Suprapubic skin (tissue), 4 donors: ENCODE results near the gene ULBP3. TPM values are rescaled to one million over a fixed set of nuclear protein-coding genes. Genes with fewer than 3 reads are reported as not detected.
A peak's percentile ranks its signal among the peaks of the same experiment; 100 is the strongest.
"Not testable (repeated sequence)": the region's sequence is repeated elsewhere in the genome, so short reads cannot be mapped to it uniquely, and the experiment has no call there.

Experiments
- DNase-seq, 2 donors: peaks; one replicate each; pipeline ENCODE4 v3.0.0-alpha.2; 2019; ENCODE audit warnings: low spot score in 2 of 2
- H3K27ac ChIP-seq: fragments of 200-600 bp; sonication (generic); one replicate; pipeline ENCODE4 v1.5.1; 2019
- H3K27me3 ChIP-seq: fragments of 200-600 bp; sonication (generic); one replicate; pipeline ENCODE4 v1.5.1; 2019
- H3K36me3 ChIP-seq: fragments of 200-600 bp; sonication (generic); one replicate; pipeline ENCODE4 v1.5.1; 2019
- H3K4me1 ChIP-seq: fragments of 200-600 bp; sonication (generic); one replicate; pipeline ENCODE4 v1.5.1; 2019
- H3K4me3 ChIP-seq: fragments of 200-600 bp; sonication (generic); one replicate; pipeline ENCODE4 v1.5.1; 2019; ENCODE audit warnings: mild to moderate bottlenecking
- H3K9me3 ChIP-seq: fragments of 200-600 bp; sonication (generic); one replicate; pipeline ENCODE4 v1.5.1; 2019
- EP300 ChIP-seq: sonication (generic); formaldehyde crosslinking; IDR thresholded peaks from one replicate; pipeline ENCODE4 v1.6.1; 2017; ENCODE audit warnings: antibody characterized with exemption
- POLR2A ChIP-seq, 2 donors: fragments of 450-650 bp; IDR thresholded peaks; one replicate each; pipeline ENCODE4 v1.6.1; 2017; ENCODE audit warnings: antibody characterized with exemption in 2 of 2, mild to moderate bottlenecking in 2 of 2, moderate library complexity in 2 of 2
- POLR2AphosphoS5 ChIP-seq, 3 donors: sonication (generic); formaldehyde crosslinking; IDR thresholded peaks; one replicate each; pipeline ENCODE4 v1.6.1; 2017; ENCODE audit warnings: antibody characterized with exemption in 3 of 3
- WGBS: methylation state at CpG from one replicate; pipeline ENCODE4 v1.1.5; 2018; 5-methylcytosine and 5-hydroxymethylcytosine counted together
- total RNA-seq, 4 donors: library from RNA; depleted of rRNA; stranded (reverse); fragments of >200 nt; gene quantifications; one replicate each; pipeline ENCODE4 v1.1.0, GENCODE V29; 2016
- TF ChIP-seq, protein P1 (sequence below), 2 donors: fragments of 200-600 bp in 1 of 2; fragments of 450-650 bp in 1 of 2; sonication (generic) in 1 of 2; IDR thresholded peaks; one replicate each; pipeline ENCODE4 v1.5.1; 2016 to 2019; ENCODE audit warnings: antibody characterized with exemption in 2 of 2, mild to moderate bottlenecking in 1 of 2, moderate library complexity in 1 of 2

ULBP3 gene
- total RNA-seq, 4 donors from 2014 or later: 0.78 to 2.1 TPM; not detected in 2

DNA sequence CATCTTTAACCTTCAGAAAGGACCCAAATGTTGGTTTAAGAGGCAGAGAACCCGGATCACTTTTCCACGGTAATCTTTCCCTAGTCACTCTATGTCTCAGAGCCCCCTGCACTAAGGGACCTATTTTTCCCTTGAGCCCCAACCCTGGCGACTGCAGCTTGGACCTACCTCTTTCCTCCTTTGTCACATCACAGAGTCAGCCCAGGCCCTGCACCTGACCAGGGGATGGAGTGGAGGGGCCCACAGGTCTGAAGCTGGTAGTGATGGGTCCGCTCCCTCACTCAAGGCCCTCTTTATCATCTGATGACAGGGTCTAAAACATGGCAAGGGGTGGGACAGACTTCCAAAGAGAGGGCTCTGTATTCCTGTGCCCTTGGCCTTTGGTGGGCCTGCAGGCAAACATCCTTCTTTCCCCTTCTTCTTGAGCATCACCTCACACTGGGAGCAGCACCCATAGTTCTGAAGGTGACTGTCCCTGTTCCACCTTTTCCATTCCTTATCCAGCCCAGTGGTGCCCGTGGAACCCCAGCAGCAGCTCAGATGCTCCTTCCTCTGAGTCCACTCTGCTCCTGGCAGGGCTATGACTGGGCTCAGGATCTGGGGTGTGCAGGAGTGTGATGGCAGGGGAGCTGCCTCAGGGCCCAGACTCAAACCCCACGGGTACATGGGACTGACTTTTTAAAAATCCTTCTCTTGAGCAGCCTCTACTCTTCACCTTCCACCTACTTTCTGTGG, 49.9 kb downstream of the ULBP3 start:
- Histone ChIP-seq H3K27me3 (peaks cover 42% of the 10 kb centered on the region), H3K27ac (no peak overlapping the region), H3K4me1 (peaks cover 3% of the 10 kb centered on the region), H3K4me3 (no peak overlapping the region), H3K36me3 (no peaks in the 10 kb centered on the region), H3K9me3 (no peaks in the 10 kb centered on the region)
- WGBS: 63% methylated on average over 6 of the region's 6 CpGs
- TF ChIP-seq POLR2A (IDR thresholded peaks at IDR 0.05) (no peak), EP300 (no peak), POLR2AphosphoS5 (IDR thresholded peaks at IDR 0.05) (no peak)
- DNase-seq: peak in 1 of 2 donors; percentile 41

DNA sequence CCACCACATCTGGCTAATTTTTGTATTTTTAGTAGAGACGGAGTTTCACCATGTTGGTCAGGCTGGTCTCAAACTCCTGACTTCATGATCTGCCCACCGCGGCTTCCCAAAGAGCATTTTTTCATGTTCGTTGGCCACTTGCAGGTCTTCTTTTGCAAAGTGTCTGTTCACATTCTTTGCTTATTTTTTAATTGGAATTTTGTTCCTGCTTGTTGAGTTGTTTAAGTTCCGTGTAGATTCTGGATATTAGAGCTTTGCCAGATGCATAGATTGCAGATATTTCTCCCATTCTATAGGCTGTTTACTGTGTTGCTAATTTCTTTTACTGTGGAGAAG, 51.8 kb downstream of the ULBP3 start:
- 10% methylated on average over 5 of the region's 5 CpGs for WGBS
- peaks cover 56% of the 10 kb centered on the region for H3K27me3 ChIP-seq
- not testable (repeated sequence) for H3K4me1 ChIP-seq, H3K27ac ChIP-seq, H3K36me3 ChIP-seq, DNase-seq, H3K9me3 ChIP-seq, H3K4me3 ChIP-seq

DNA sequence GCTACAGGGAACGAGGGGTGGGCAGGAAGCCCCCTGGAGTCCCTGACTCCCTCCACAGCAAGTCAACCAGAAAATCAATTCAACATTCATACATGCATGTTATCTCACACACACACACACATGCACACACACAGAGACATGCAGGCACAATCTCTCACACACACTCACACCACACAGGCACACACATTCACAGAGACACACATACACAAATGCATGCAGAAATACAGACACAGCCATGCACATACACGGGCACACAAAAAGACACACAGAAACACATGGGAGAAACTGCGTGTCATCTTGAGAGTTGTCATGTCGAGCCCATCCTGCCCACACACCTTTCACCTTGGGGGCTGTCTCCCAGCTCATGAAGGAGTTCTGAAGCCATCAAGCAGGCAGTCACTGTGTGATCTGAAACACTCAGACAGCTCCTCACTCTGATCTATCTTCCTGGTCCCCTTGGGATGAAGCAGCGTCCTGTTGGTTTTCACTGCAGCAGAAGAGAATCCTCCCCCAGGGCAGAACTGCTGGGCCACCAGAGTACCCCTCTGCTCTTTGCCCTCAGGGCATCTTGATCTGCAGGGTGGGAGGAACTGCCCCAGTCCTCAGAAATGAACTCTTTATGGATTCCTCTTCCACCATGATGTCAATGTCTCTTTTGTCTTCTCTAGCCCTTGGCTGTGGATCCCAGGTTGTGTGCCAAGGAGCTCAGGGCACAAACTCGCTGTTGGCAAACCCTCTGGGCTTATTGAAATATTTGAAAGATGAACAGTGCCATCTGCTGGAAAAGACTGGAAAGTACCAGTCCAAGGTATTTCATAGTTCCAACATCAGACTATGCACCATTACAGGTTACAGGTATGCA, 52.4 kb downstream of the ULBP3 start:
- H3K4me1 ChIP-seq: peaks cover 3% of the 10 kb centered on the region
- H3K27me3 ChIP-seq: peaks cover 62% of the 10 kb centered on the region
- 20% methylated on average over 4 of the region's 6 CpGs for WGBS
- H3K27ac ChIP-seq: no peak overlapping the region
- H3K9me3 ChIP-seq: no peaks in the 10 kb centered on the region
- TF ChIP-seq, protein P1, sequence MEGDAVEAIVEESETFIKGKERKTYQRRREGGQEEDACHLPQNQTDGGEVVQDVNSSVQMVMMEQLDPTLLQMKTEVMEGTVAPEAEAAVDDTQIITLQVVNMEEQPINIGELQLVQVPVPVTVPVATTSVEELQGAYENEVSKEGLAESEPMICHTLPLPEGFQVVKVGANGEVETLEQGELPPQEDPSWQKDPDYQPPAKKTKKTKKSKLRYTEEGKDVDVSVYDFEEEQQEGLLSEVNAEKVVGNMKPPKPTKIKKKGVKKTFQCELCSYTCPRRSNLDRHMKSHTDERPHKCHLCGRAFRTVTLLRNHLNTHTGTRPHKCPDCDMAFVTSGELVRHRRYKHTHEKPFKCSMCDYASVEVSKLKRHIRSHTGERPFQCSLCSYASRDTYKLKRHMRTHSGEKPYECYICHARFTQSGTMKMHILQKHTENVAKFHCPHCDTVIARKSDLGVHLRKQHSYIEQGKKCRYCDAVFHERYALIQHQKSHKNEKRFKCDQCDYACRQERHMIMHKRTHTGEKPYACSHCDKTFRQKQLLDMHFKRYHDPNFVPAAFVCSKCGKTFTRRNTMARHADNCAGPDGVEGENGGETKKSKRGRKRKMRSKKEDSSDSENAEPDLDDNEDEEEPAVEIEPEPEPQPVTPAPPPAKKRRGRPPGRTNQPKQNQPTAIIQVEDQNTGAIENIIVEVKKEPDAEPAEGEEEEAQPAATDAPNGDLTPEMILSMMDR (IDR thresholded peaks at IDR 0.05): peak; percentile 53 to 67
- no peak for TF ChIP-seq POLR2A (IDR thresholded peaks at IDR 0.05)
- no peaks in the 10 kb centered on the region for H3K36me3 ChIP-seq
- DNase-seq: peak in 1 of 2 donors; percentile 65
- H3K4me3 ChIP-seq: no peak overlapping the region

DNA sequence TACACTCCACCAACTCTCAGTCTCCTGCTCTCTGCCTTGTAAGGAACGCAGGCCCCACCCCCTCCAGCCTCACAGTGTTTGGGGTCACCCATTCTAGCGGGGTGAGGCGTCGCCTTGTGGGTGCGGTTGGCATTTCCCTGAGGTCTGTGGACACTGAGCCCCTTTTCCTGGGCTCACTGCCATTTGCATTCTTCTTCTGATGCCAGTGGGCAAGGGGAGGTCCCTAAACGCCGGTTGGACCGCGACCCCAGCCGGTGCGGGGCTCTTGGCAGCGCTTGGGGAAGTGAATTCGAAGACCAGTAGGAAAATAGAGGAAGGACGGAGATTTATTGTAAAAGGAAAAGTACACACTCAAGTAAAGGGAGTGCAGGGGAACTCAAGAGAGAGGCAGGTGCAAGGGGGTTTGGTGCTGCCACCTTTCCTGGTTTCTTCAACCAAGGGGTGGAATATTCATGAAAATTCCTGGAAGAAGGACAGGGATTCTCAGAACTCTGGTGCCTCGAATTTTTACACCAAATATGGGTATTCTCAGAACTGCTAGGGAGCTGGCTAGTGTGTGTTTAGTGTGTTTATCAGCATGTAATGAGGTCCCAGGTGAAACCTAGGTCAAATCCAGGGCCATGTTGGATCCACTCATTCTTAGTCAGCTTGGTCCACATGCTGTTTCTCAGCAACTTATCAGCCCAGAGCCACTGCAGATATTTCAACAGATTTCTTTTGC, 53.5 kb downstream of the ULBP3 start:
- not testable (repeated sequence) for H3K36me3 ChIP-seq, H3K4me1 ChIP-seq, H3K4me3 ChIP-seq, H3K9me3 ChIP-seq, H3K27ac ChIP-seq
- 6% methylated on average over 15 of the region's 15 CpGs for WGBS
- DNase-seq: peak in 1 of 2 donors; percentile 37
- H3K27me3 ChIP-seq: peaks cover 69% of the 10 kb centered on the region

DNA sequence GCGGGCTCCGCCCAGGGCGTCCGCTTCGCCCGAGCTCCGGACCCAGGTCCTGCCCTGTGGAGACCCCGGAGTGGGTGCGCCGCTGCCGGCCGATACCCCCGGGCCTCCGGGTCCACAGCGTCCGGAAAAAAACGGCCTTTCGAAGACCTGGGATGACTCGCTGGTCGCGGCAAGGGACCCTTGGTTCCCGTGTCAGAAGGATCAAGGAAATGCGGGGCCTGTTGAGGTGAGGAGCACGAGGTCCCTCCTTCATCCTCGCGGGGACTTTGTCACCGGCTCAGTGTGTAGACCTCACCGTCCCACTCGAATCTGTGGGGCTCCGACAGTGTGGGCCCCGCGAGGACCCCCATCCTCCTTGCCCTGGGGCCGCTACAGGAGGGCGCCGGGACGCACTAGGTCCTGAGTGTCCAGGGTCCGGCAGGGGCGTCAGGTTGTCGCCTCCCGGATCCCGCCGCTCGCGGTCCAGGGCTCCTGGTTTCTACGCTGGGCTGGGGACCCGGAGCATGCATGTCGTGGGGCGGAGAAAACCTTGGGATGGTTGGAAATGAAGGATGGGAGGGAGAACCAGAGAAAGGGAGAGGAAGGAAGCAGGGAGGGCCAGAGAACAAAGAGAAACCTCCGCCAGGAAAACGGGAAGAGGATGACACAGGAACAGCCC, 54.2 kb downstream of the ULBP3 start:
- H3K36me3 ChIP-seq, H3K4me3 ChIP-seq, H3K9me3 ChIP-seq, H3K4me1 ChIP-seq, H3K27ac ChIP-seq: not testable (repeated sequence)
- WGBS: 0% methylated on average over 2 of the region's 50 CpGs
- H3K27me3 ChIP-seq: peaks cover 76% of the 10 kb centered on the region
- DNase-seq: peak in 1 of 2 donors; percentile 41

DNA sequence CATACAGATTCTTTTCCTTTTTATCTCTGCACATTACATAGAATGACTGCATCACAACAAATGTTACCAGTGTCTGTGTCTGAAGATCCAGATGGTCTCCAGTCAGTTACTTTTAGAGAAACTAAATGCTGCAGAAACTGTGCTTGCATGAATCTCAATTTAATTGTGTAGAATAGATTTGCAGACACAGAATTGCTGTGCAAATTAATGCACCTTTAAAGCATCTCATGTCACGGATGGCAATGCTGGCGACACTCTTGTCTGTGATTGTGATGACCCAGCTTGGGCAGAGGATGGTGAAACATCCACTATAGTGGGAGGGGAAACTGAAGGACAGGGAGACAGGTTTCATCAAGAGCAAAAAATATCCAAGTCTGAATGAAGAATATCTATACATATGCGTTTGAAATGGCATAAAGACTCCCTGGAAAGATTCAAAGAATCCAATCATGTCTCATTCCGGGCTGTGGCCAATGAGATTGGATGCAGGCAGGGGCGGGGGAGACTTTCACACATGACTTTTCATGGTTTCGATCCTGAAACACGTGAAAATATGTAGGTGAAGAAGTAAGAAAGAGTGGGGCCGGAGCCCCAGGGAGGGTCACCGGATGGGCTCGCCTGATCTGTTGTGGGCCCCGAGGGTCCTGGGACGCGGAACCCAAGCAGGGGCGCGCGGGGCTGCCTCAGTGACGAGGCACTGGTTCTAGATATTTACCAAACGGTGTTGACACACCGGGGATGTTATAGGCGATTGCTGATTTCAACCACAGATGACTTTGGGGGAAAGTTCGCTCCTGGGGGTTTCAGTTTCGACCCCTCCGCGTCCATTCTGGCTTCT, 54.9 kb downstream of the ULBP3 start:
- not testable (repeated sequence) for H3K4me3 ChIP-seq
- WGBS: 22% methylated on average over 7 of the region's 24 CpGs

DNA sequence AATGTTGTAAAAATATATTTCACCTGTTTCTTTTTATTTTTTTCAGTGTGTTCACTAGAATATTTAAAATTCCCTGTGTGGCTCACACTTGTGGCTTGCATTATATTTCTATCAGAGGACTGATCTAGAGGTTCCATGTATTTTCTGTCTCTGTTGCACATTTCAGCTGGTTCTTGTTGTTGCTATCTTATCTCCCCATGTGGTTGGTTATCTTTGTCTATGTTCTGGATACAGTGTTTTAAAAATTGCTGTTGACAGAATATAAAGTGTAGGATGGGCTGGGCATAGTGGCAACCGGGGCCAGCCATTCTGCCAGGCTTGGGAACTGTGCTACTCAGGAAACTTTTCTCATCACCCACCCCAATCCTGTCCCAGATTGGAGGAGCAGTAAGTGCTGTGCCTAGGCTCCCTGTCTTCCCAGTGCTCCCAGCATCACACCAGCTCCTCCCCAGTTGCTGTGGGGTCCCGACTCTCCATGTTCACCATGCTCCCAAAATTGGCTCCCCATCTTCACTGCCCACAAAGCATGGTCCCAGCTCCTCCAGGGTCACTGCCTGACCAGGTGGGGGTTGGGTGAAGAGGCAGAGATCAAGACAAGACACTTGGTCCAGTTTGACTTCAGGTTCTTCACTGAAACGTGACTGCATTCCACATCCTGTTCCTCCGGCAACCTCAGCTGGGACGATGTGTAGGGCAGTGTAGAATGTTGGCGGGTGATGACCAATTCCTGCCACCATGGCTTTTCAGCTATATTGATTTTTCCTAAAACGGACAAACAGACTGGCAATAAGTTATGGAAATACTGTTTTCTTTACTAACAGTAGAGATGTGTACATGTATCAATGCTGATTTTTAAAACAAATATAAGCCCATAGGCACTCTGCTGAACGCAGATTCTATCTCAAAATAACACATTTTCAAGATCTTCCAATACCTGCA, 55.8 kb downstream of the ULBP3 start:
- DNase-seq: peak in 1 of 2 donors; percentile 22
- WGBS: 39% methylated on average over 8 of the region's 8 CpGs
- not testable (repeated sequence) for H3K9me3 ChIP-seq, H3K4me1 ChIP-seq, H3K4me3 ChIP-seq, H3K36me3 ChIP-seq, H3K27ac ChIP-seq
- peaks cover 82% of the 10 kb centered on the region for H3K27me3 ChIP-seq

More for the DNA sequence above, 54.9 kb downstream of the ULBP3 start:
- not testable (repeated sequence) for H3K36me3 ChIP-seq, DNase-seq, H3K4me1 ChIP-seq, H3K27ac ChIP-seq, H3K9me3 ChIP-seq
- peaks cover 79% of the 10 kb centered on the region for H3K27me3 ChIP-seq

Other genes with a start within 250 kb of the ULBP3 start
- 10 to 100 TPM; 43.6 to 77.2 (median 68.4) TPM for gene LRP11, start 204.8 kb downstream of the ULBP3 start, total RNA-seq
- gene RAET1E, start 171.0 kb downstream of the ULBP3 start, total RNA-seq: 10 to 100 TPM; 14.4 to 46.8 (median 22.8) TPM
- 1 to 10 TPM; 1.9 to 5.8 (median 4.5) TPM for gene RAET1G, start 146.0 kb downstream of the ULBP3 start, total RNA-seq
- gene ULBP2, start 127.1 kb downstream of the ULBP3 start, total RNA-seq: under 1 TPM in 2 of 4 donors, not detected in 2; 0.76 to 0.95 TPM
- under 1 TPM in 2 of 4 donors, not detected in 2; 0.34 to 0.47 TPM for gene ULBP1, start 105.2 kb downstream of the ULBP3 start, total RNA-seq
- gene RAET1L, start 43.6 kb downstream of the ULBP3 start, total RNA-seq: 1 to 10 TPM; 1.6 to 8.0 (median 4.2) TPM
- gene PPP1R14C, start 73.9 kb upstream of the ULBP3 start, total RNA-seq: 100 to 1,000 TPM in 2 of 4 donors, 10 to 100 TPM in 2; 44.3 to 104 (median 88.8) TPM